SK-N-SH (cell line): Measurements from ENCODE around the gene GHR.

Source experiments
- CTCF ChIP-seq: fragments of 200-600 bp; sonication (generic); IDR thresholded peaks from 2 replicates; pipeline ENCODE4 v1.6.1; 2017; ENCODE audit warnings: antibody characterized with exemption, mild to moderate bottlenecking, moderate library complexity
- NRF1 ChIP-seq: IDR thresholded peaks from 2 replicates; pipeline ENCODE4 v1.6.1; 2012; ENCODE audit warnings: low read depth, mild to moderate bottlenecking, low read length
- REST ChIP-seq: IDR thresholded peaks from 2 replicates; pipeline ENCODE4 v1.6.1; 2012; ENCODE audit warnings: mild to moderate bottlenecking, low read depth, low read length, moderate library complexity
- TAF1 ChIP-seq: IDR thresholded peaks from 2 replicates; pipeline ENCODE4 v1.6.1; 2012; ENCODE audit warnings: low read depth, mild to moderate bottlenecking, low read length, moderate library complexity, borderline replicate concordance

GRCh38 chr5:42506662-42507061, 83.4 kb downstream of the GHR start:
- TF ChIP-seq REST: no peak
- TF ChIP-seq CTCF: no peak
- no peak for TF ChIP-seq NRF1
- no peak for TF ChIP-seq TAF1
